Activated naive CD8-positive, alpha-beta T cell (primary cell): ENCODE results near the gene NELL2.

Experiments used
- H3K27ac Mint-ChIP-seq: one replicate; pipeline ENCODE4 v1.8.0; 2021; ENCODE audit warnings: mixed read lengths
- H3K27me3 Mint-ChIP-seq: one replicate; pipeline ENCODE4 v1.8.0; 2021; ENCODE audit warnings: mixed read lengths
- H3K36me3 Mint-ChIP-seq: one replicate; pipeline ENCODE4 v1.8.0; 2021; ENCODE audit warnings: mixed read lengths
- H3K4me1 Mint-ChIP-seq: one replicate; pipeline ENCODE4 v1.8.0; 2021; ENCODE audit warnings: low read depth, mixed read lengths
- H3K4me3 Mint-ChIP-seq: one replicate; pipeline ENCODE4 v1.8.0; 2021; ENCODE audit warnings: mild to moderate bottlenecking, mixed read lengths
- H3K9me3 Mint-ChIP-seq: one replicate; pipeline ENCODE4 v1.8.0; 2021; ENCODE audit warnings: low read depth, mixed read lengths

NELL2 gene

DNA sequence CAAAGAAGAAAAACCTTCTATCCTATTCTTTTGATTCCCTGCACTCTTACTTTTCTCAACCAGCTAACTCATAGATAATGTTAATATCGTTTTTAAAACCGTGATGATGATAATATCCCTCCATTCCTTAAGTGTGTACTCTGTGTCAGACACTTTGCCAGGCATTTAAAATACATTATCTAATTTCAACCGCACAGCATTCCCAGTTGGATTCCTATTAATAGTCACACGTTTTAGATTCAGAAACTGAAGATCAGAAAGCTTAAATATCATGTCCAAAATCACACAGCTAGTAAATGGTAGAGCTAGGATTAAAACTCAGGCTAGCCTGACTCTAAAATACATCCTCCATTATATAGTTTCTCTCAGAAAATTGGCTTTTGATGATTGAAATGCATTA lies 366.0 kb downstream of the NELL2 start:
- H3K4me1 Mint-ChIP-seq: peaks cover 4% of the 10 kb centered on the region
- no peak overlapping the region for H3K4me3 Mint-ChIP-seq
- no peaks in the 10 kb centered on the region for H3K9me3 Mint-ChIP-seq
- H3K27me3 Mint-ChIP-seq: no peaks in the 10 kb centered on the region
- H3K36me3 Mint-ChIP-seq: peaks cover 15% of the 10 kb centered on the region
- H3K27ac Mint-ChIP-seq: peak overlapping the region; percentile 50

- no peak overlapping the region for H3K4me3 Mint-ChIP-seq
Observed at GRCh38 chr12:44509471-44509870, 366.6 kb downstream of the NELL2 start.

DNA sequence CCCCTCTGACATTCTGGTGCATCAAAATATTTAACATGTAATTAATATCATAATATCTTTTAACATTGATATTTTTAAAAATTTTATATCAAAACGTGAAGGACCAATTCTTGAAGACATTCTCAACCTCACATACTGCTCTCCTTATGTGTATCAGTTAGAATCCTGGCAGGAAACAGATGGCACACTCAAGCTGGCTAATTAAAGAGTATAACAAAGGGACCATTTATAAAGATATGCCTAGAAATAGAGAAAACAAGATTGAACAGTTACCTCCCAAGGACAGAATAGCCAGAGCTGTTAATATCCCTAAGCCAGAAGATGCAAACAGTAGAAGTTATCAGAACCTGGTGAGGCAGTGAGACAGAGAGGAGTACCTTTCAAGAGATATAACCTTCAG lies 368.7 kb downstream of the NELL2 start:
- no peaks in the 10 kb centered on the region for H3K9me3 Mint-ChIP-seq
- H3K27ac Mint-ChIP-seq: no peak overlapping the region
- H3K4me3 Mint-ChIP-seq: no peak overlapping the region
- H3K4me1 Mint-ChIP-seq: peaks cover 2% of the 10 kb centered on the region
- H3K27me3 Mint-ChIP-seq: no peaks in the 10 kb centered on the region
- H3K36me3 Mint-ChIP-seq: peaks cover 12% of the 10 kb centered on the region

More at GRCh38 chr12:44509471-44509870, 366.6 kb downstream of the NELL2 start:
- H3K9me3 Mint-ChIP-seq: no peaks in the 10 kb centered on the region
- peaks cover 15% of the 10 kb centered on the region for H3K36me3 Mint-ChIP-seq
- peaks cover 4% of the 10 kb centered on the region for H3K4me1 Mint-ChIP-seq
- H3K27me3 Mint-ChIP-seq: no peaks in the 10 kb centered on the region
- H3K27ac Mint-ChIP-seq: peak overlapping the region; percentile 50

DNA sequence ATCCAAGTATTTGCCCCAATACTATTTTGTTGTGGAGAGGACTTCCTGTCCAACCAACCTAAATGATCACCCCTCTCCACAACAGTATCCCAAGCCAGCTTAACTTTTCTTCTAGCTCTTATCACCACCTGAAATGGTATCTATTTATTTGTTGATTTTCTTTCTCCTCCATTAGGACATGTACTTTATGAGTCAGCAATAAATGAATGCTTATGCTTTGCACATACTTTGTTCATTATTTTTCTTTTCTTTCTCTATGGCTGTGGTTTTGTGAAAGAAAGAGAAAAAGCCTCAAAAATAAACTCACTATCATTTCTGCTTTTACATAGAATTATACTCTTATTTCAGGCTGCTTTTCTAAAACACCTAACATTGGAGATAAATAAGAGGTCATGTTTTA lies 371.3 kb downstream of the NELL2 start:
- H3K27ac Mint-ChIP-seq: no peak overlapping the region
- H3K9me3 Mint-ChIP-seq: no peaks in the 10 kb centered on the region
- no peak overlapping the region for H3K4me3 Mint-ChIP-seq
- H3K27me3 Mint-ChIP-seq: no peaks in the 10 kb centered on the region
- peaks cover 9% of the 10 kb centered on the region for H3K36me3 Mint-ChIP-seq
- H3K4me1 Mint-ChIP-seq: peaks cover 2% of the 10 kb centered on the region

DNA sequence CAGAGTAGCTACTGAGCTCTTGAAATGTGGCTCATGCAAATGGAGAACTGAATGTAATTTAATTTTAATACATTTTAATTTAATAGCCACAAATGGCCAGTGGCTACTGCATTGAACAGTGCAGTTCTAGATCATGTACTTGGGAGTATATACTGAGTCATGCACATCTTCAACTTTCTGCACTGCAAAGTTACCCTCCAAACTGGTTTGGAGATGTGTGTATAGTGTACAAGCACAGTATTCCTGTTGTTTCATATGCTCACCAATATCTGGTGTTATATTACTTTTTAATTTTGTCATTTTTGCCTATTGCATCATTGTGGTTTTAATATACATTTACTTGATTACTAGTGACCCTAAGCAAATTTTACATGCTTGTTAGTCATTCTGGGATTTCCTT lies 372.8 kb downstream of the NELL2 start:
- peaks cover 2% of the 10 kb centered on the region for H3K4me1 Mint-ChIP-seq
- no peak overlapping the region for H3K4me3 Mint-ChIP-seq
- H3K27me3 Mint-ChIP-seq: no peaks in the 10 kb centered on the region
- H3K9me3 Mint-ChIP-seq: no peaks in the 10 kb centered on the region
- peaks cover 7% of the 10 kb centered on the region for H3K36me3 Mint-ChIP-seq
- no peak overlapping the region for H3K27ac Mint-ChIP-seq

DNA sequence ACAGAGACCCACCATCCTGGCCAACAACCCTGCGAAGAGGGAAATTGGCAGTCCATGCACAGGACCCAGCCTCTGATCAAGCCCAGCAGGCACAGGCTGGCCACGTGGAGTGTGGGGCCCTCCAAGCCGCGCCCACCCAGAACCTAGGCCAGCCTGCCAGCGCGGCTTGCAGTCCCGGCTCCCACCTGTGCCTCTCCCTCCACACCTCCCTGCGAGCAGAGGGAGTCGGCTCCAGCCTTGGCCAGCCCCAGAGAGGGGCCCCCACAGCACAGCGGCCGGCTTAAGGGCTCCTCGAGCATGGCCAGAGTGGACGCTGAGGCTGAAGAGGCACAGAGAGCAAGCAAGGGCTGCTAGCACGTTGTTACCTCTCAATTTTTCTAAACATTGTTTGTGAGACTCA lies 373.4 kb downstream of the NELL2 start:
- Mint-ChIP-seq H3K27me3 (no peaks in the 10 kb centered on the region), H3K4me3 (no peak overlapping the region), H3K4me1 (peaks cover 2% of the 10 kb centered on the region), H3K27ac (no peak overlapping the region), H3K36me3 (peaks cover 4% of the 10 kb centered on the region), H3K9me3 (no peaks in the 10 kb centered on the region)

GRCh38 chr12:44500423-44500822 lies 375.7 kb downstream of the NELL2 start:
- no peak overlapping the region for H3K4me3 Mint-ChIP-seq
- no peaks in the 10 kb centered on the region for H3K27me3 Mint-ChIP-seq
- H3K9me3 Mint-ChIP-seq: no peaks in the 10 kb centered on the region
- H3K27ac Mint-ChIP-seq: no peak overlapping the region
- no peaks in the 10 kb centered on the region for H3K4me1 Mint-ChIP-seq
- no peaks in the 10 kb centered on the region for H3K36me3 Mint-ChIP-seq

GRCh38 chr12:44497044-44497443 lies 379.1 kb downstream of the NELL2 start:
- no peaks in the 10 kb centered on the region for H3K4me1 Mint-ChIP-seq
- H3K36me3 Mint-ChIP-seq: no peaks in the 10 kb centered on the region
- H3K27me3 Mint-ChIP-seq: peaks cover 2% of the 10 kb centered on the region
- no peak overlapping the region for H3K27ac Mint-ChIP-seq
- H3K4me3 Mint-ChIP-seq: no peak overlapping the region
- no peaks in the 10 kb centered on the region for H3K9me3 Mint-ChIP-seq

DNA sequence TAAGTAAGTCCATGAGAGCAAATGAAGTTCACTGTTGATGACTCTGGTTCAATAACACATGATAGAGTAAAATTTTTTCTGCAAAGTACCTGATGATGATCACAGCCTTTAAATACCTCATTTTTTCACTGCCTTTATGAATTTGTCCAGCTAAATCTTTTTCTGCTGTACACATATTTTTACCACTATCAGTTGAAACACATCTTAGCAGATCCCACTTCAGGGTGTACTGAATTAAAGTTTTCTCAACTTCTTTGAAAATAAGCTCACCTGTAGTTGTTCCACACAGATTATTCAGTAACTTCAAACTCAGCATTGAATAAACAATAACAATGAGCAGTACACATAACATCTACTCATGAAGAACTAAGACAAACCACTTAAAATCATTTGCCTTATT lies 385.9 kb downstream of the NELL2 start:
- H3K27me3 Mint-ChIP-seq: peaks cover 7% of the 10 kb centered on the region
- no peak overlapping the region for H3K4me3 Mint-ChIP-seq
- no peaks in the 10 kb centered on the region for H3K9me3 Mint-ChIP-seq
- no peaks in the 10 kb centered on the region for H3K4me1 Mint-ChIP-seq
- H3K36me3 Mint-ChIP-seq: no peaks in the 10 kb centered on the region
- no peak overlapping the region for H3K27ac Mint-ChIP-seq

DNA sequence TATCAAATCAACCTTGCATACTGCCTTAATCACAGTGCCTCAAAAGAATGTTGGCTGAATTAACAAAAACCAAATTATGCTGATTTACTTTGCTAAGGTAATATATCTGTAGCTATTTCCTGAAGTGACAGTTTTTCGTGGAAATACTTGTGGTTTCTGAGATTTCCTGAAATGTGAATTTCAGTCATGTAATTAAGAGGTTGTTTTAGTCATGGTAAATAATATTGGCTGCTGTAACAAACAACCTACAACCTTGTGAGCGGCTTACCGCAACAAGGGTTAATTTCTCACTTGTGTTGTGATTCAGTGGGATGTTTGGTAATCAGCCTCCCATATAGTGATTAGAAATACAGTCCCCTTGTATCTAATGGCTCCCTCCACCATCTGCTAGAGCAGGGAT lies 387.9 kb downstream of the NELL2 start:
- Mint-ChIP-seq H3K4me1 (no peaks in the 10 kb centered on the region), H3K9me3 (peaks cover 6% of the 10 kb centered on the region), H3K36me3 (peaks cover 4% of the 10 kb centered on the region), H3K27ac (no peak overlapping the region), H3K4me3 (no peak overlapping the region), H3K27me3 (peaks cover 9% of the 10 kb centered on the region)

- H3K27me3 Mint-ChIP-seq: peaks cover 4% of the 10 kb centered on the region
- H3K4me1 Mint-ChIP-seq: no peaks in the 10 kb centered on the region
- no peak overlapping the region for H3K27ac Mint-ChIP-seq
- H3K9me3 Mint-ChIP-seq: peaks cover 6% of the 10 kb centered on the region
- peaks cover 7% of the 10 kb centered on the region for H3K36me3 Mint-ChIP-seq
- H3K4me3 Mint-ChIP-seq: no peak overlapping the region
Observed at GRCh38 chr12:44484862-44485261, 391.3 kb downstream of the NELL2 start.

GRCh38 chr12:44477331-44477980 lies 398.7 kb downstream of the NELL2 start:
- Mint-ChIP-seq H3K9me3 (peaks cover 23% of the 10 kb centered on the region), H3K4me1 (no peaks in the 10 kb centered on the region), H3K27ac (no peak overlapping the region), H3K4me3 (no peak overlapping the region), H3K36me3 (peaks cover 11% of the 10 kb centered on the region), H3K27me3 (no peaks in the 10 kb centered on the region)

- H3K4me1 Mint-ChIP-seq: no peaks in the 10 kb centered on the region
- peaks cover 11% of the 10 kb centered on the region for H3K36me3 Mint-ChIP-seq
- peaks cover 23% of the 10 kb centered on the region for H3K9me3 Mint-ChIP-seq
- H3K27ac Mint-ChIP-seq: no peak overlapping the region
- H3K27me3 Mint-ChIP-seq: no peaks in the 10 kb centered on the region
- no peak overlapping the region for H3K4me3 Mint-ChIP-seq
Observed at GRCh38 chr12:44476683-44477082, 399.4 kb downstream of the NELL2 start.

DNA sequence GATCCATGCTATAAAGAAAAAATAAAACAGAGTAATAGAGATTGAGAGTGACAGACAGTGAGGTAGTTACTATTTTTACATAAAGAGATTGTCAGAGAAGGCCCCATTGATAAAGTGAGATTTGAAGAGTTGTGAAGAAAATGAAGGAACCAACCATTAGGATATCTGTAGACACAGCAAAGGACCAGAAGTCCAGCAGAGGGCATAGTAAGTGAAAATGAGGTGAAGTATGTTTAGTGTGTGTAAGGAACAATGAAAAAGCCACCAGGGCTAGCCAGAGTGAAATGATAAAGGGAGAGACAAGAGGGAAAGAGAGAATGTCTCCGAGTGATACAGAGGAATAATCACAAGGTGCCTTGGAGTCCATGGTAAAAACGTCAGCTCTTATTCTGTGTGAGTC lies 411.0 kb downstream of the NELL2 start:
- no peak overlapping the region for H3K4me3 Mint-ChIP-seq
- no peak overlapping the region for H3K27ac Mint-ChIP-seq
- H3K36me3 Mint-ChIP-seq: no peaks in the 10 kb centered on the region
- peaks cover 12% of the 10 kb centered on the region for H3K9me3 Mint-ChIP-seq
- no peaks in the 10 kb centered on the region for H3K4me1 Mint-ChIP-seq
- no peaks in the 10 kb centered on the region for H3K27me3 Mint-ChIP-seq

GRCh38 chr12:44464180-44464579 lies 411.9 kb downstream of the NELL2 start:
- Mint-ChIP-seq H3K27me3 (no peaks in the 10 kb centered on the region), H3K36me3 (no peaks in the 10 kb centered on the region), H3K4me1 (no peaks in the 10 kb centered on the region), H3K9me3 (peaks cover 12% of the 10 kb centered on the region), H3K4me3 (no peak overlapping the region), H3K27ac (no peak overlapping the region)

GRCh38 chr12:44462729-44463128 lies 413.4 kb downstream of the NELL2 start:
- Mint-ChIP-seq H3K4me3 (no peak overlapping the region), H3K27ac (no peak overlapping the region), H3K27me3 (no peaks in the 10 kb centered on the region)

More at GRCh38 chr12:44462729-44463128, 413.4 kb downstream of the NELL2 start:
- H3K9me3 Mint-ChIP-seq: peaks cover 12% of the 10 kb centered on the region
- no peaks in the 10 kb centered on the region for H3K36me3 Mint-ChIP-seq
- no peaks in the 10 kb centered on the region for H3K4me1 Mint-ChIP-seq
